Measurements from ENCODE around the gene ZNF329. TPM values are rescaled to one million over a fixed set of nuclear protein-coding genes. Genes with fewer than 3 reads are reported as not detected.

ZNF329 gene
- total and polyA plus RNA-seq, 2 of the 13 experiments (the other 11 are each of a cell fraction or from before 2014, with no cell fraction given): 3.8 to 9.6 TPM

DNA sequence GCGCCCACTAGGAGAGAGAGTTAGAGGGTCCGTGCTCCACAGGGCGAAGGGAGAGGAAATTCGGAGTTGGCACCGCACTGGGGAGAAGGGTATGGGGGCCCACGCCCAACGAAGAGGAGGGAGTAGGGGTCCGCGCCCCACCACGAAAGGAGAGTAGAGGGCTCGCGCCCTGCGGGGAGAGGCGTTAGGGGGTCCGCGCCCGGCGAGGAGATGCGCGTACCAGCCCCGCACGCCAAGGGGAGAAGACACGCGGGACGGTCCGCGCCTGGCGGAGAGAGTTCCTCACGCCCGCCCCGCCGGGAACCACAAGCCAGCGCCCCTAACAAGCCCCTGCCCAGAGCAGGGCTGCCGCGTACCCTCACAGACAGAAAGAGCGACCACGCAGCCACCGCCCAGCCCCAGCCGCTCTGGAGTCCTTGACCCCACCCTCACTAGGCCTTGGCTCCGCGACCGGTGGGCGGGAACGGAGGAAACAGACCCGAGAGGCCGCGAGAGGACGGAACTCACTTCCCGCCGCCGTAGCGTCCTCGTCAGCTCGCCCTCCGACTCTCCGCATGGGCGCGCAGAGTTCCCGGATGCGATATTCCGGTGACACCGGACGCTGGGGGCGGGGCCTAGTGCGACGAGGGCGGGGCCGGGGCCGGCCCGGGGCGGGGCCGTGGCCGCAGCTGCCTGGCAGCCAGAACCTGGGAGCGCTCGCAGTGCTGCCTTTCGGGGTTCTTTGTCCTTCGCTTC lies 32.6 kb downstream of the ZNF329 start:
- in situ Hi-C loops (cut with HindIII; ENCODE audit: extremely low pct_ligation_motif_present, low pct_unique_long_range_greater_than_20kb) (no loop called here), intact Hi-C loops (cut with micrococcal nuclease; ENCODE audit: unreplicated experiment) (no loop called here)
- Histone ChIP-seq H4K20me1 (ENCODE audit: insufficient read depth, low read length) (no peaks in the 10 kb centered on the region), H2AFZ (ENCODE audit: low read length) (no peak overlapping the region), H3K9me3 (ENCODE audit: low read length) (peaks cover 88% of the 10 kb centered on the region), H3K27me3 (ENCODE audit: control insufficient read depth in 1 of 2, insufficient read depth in 2 of 2, low read length in 2 of 2) (no peaks in the 10 kb centered on the region), H3K4me3 (replicated peaks in 1 of 3; ENCODE audit: insufficient read depth in 1 of 3, low read depth in 2 of 3, low read length in 3 of 3) (no peak overlapping the region), H3K36me3 (replicated peaks in 1 of 2; ENCODE audit: control insufficient read depth in 1 of 2, insufficient read depth in 2 of 2, low read length in 2 of 2) (no peaks in the 10 kb centered on the region), H3K9ac (ENCODE audit: insufficient read depth, low read depth, low read length) (no peak overlapping the region), H3K27ac (ENCODE audit: extremely low read length, insufficient read depth, low read length) (no peak overlapping the region), H3K79me2 (ENCODE audit: insufficient read depth, low read length) (no peaks in the 10 kb centered on the region), H3K4me1 (ENCODE audit: insufficient read depth, low read length) (no peaks in the 10 kb centered on the region), H3K4me2 (ENCODE audit: low read depth, low read length) (no peak overlapping the region)
- WGBS (ENCODE audit: low lambda C conversion rate): 86% methylated on average over 54 of the region's 77 CpGs
- CTCF ChIA-PET (ENCODE audit: low intra/inter-chr PET ratio, low total read pairs): no interaction called here
- ATAC-seq (no peak), DNase-seq (ENCODE audit: low spot score) (no peak), FAIRE-seq (no peak)
- no TSS peak for BruUV-seq (replicated peaks)
- POLR2A ChIA-PET: no interaction called here
- TF ChIP-seq, protein P1, sequence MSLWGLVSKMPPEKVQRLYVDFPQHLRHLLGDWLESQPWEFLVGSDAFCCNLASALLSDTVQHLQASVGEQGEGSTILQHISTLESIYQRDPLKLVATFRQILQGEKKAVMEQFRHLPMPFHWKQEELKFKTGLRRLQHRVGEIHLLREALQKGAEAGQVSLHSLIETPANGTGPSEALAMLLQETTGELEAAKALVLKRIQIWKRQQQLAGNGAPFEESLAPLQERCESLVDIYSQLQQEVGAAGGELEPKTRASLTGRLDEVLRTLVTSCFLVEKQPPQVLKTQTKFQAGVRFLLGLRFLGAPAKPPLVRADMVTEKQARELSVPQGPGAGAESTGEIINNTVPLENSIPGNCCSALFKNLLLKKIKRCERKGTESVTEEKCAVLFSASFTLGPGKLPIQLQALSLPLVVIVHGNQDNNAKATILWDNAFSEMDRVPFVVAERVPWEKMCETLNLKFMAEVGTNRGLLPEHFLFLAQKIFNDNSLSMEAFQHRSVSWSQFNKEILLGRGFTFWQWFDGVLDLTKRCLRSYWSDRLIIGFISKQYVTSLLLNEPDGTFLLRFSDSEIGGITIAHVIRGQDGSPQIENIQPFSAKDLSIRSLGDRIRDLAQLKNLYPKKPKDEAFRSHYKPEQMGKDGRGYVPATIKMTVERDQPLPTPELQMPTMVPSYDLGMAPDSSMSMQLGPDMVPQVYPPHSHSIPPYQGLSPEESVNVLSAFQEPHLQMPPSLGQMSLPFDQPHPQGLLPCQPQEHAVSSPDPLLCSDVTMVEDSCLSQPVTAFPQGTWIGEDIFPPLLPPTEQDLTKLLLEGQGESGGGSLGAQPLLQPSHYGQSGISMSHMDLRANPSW (CRISPR knock-in tag; IDR thresholded peaks at IDR 0.05; ENCODE audit: borderline replicate concordance): no peak
- TF ChIP-seq ZNF296 (CRISPR knock-in tag; conservative IDR thresholded peaks at IDR 0.05): no peak
- TF ChIP-seq ZFYVE20 (CRISPR knock-in tag; IDR thresholded peaks at IDR 0.05; ENCODE audit: borderline replicate concordance, low read depth): no peak

DNA sequence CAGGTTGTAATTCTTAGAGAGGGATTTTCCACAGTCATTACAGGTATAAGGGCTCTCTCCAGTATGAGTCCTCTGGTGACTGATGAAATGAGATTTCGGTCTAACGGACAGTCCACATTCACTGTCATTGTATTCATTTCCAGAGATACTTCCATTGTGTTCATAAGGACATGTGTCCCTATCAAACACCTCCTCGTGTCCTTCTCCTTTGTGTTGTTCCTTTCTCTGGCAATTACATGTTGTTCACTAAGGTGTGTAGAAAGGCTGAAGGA lies 42.1 kb downstream of the ZNF329 start:
- Histone ChIP-seq H3K9me3 (ENCODE audit: low read length) (peaks cover 92% of the 10 kb centered on the region), H3K79me2 (ENCODE audit: insufficient read depth, low read length) (no peaks in the 10 kb centered on the region), H4K20me1 (ENCODE audit: insufficient read depth, low read length) (no peaks in the 10 kb centered on the region), H3K4me2 (ENCODE audit: low read depth, low read length) (no peak overlapping the region), H3K27me3 (ENCODE audit: control insufficient read depth in 1 of 2, insufficient read depth in 2 of 2, low read length in 2 of 2) (no peaks in the 10 kb centered on the region), H3K4me1 (ENCODE audit: insufficient read depth, low read length) (no peaks in the 10 kb centered on the region), H2AFZ (ENCODE audit: low read length) (no peak overlapping the region), H3K27ac (ENCODE audit: extremely low read length, insufficient read depth, low read length) (no peak overlapping the region), H3K36me3 (replicated peaks in 1 of 2; ENCODE audit: control insufficient read depth in 1 of 2, insufficient read depth in 2 of 2, low read length in 2 of 2) (no peaks in the 10 kb centered on the region), H3K4me3 (replicated peaks in 1 of 3; ENCODE audit: insufficient read depth in 1 of 3, low read depth in 2 of 3, low read length in 3 of 3) (no peak overlapping the region), H3K9ac (ENCODE audit: insufficient read depth, low read depth, low read length) (no peak overlapping the region)
- FAIRE-seq: no peak
- POLR2A ChIA-PET: no interaction called here
- no peak for DNase-seq (ENCODE audit: low spot score)
- BruUV-seq (replicated peaks): no TSS peak
- intact Hi-C loops (cut with micrococcal nuclease; ENCODE audit: unreplicated experiment): no loop called here
- in situ Hi-C loops (cut with HindIII; ENCODE audit: extremely low pct_ligation_motif_present, low pct_unique_long_range_greater_than_20kb): no loop called here
- CTCF ChIA-PET (ENCODE audit: low intra/inter-chr PET ratio, low total read pairs): no interaction called here
- WGBS (ENCODE audit: low lambda C conversion rate): 36% methylated on average over 3 of the region's 3 CpGs
- ATAC-seq: no peak
- TF ChIP-seq RARA (CRISPR knock-in tag; IDR thresholded peaks at IDR 0.05): no peak
- no peak for TF ChIP-seq GATA4 (IDR thresholded peaks at IDR 0.05; ENCODE audit: borderline replicate concordance, low read depth)
- TF ChIP-seq, protein P2, sequence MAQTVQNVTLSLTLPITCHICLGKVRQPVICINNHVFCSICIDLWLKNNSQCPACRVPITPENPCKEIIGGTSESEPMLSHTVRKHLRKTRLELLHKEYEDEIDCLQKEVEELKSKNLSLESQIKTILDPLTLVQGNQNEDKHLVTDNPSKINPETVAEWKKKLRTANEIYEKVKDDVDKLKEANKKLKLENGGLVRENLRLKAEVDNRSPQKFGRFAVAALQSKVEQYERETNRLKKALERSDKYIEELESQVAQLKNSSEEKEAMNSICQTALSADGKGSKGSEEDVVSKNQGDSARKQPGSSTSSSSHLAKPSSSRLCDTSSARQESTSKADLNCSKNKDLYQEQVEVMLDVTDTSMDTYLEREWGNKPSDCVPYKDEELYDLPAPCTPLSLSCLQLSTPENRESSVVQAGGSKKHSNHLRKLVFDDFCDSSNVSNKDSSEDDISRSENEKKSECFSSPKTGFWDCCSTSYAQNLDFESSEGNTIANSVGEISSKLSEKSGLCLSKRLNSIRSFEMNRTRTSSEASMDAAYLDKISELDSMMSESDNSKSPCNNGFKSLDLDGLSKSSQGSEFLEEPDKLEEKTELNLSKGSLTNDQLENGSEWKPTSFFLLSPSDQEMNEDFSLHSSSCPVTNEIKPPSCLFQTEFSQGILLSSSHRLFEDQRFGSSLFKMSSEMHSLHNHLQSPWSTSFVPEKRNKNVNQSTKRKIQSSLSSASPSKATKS (CRISPR knock-in tag; IDR thresholded peaks at IDR 0.05): no peak
- TF ChIP-seq, protein P3, sequence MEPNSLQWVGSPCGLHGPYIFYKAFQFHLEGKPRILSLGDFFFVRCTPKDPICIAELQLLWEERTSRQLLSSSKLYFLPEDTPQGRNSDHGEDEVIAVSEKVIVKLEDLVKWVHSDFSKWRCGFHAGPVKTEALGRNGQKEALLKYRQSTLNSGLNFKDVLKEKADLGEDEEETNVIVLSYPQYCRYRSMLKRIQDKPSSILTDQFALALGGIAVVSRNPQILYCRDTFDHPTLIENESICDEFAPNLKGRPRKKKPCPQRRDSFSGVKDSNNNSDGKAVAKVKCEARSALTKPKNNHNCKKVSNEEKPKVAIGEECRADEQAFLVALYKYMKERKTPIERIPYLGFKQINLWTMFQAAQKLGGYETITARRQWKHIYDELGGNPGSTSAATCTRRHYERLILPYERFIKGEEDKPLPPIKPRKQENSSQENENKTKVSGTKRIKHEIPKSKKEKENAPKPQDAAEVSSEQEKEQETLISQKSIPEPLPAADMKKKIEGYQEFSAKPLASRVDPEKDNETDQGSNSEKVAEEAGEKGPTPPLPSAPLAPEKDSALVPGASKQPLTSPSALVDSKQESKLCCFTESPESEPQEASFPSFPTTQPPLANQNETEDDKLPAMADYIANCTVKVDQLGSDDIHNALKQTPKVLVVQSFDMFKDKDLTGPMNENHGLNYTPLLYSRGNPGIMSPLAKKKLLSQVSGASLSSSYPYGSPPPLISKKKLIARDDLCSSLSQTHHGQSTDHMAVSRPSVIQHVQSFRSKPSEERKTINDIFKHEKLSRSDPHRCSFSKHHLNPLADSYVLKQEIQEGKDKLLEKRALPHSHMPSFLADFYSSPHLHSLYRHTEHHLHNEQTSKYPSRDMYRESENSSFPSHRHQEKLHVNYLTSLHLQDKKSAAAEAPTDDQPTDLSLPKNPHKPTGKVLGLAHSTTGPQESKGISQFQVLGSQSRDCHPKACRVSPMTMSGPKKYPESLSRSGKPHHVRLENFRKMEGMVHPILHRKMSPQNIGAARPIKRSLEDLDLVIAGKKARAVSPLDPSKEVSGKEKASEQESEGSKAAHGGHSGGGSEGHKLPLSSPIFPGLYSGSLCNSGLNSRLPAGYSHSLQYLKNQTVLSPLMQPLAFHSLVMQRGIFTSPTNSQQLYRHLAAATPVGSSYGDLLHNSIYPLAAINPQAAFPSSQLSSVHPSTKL (CRISPR knock-in tag; IDR thresholded peaks at IDR 0.05): no peak
- TF ChIP-seq RAD51 (IDR thresholded peaks at IDR 0.05; ENCODE audit: borderline replicate concordance): no peak
- no peak for TF ChIP-seq ZNF761 (CRISPR knock-in tag; conservative IDR thresholded peaks at IDR 0.05)
